Neutrophil (primary cell): ENCODE results near the gene SPATA16.

Experiments used
- H3K27ac ChIP-seq: fragments of 200-600 bp; sonication (generic); 2 replicates; pipeline ENCODE4 v1.5.1; 2016; ENCODE audit warnings: mild to moderate bottlenecking, moderate library complexity
- H3K27me3 ChIP-seq: fragments of 200-600 bp; sonication (generic); 2 replicates; pipeline ENCODE4 v1.6.0; 2016; ENCODE audit warnings: mild to moderate bottlenecking
- H3K36me3 ChIP-seq: fragments of 200-600 bp; sonication (generic); 2 replicates; pipeline ENCODE4 v1.5.1; 2017
- H3K4me1 ChIP-seq, 2 experiments: fragments of 200-600 bp in 1 of 2; sonication (generic) in 1 of 2; 1 replicate in 1 of 2; 2 replicates in 1 of 2; pipeline versions ENCODE4 v1.5.1 to v1.6.1; 2013 to 2016; ENCODE audit warnings: low read depth in 1 of 2, low read length in 1 of 2, mild to moderate bottlenecking in 1 of 2, moderate library complexity in 1 of 2; ENCODE audit not compliant: control insufficient read depth in 1 of 2, insufficient read depth in 1 of 2
- H3K4me3 ChIP-seq, 2 experiments: fragments of 200-600 bp in 1 of 2; sonication (generic) in 1 of 2; 1 replicate in 1 of 2; 2 replicates in 1 of 2; pipeline ENCODE4 v1.5.1; 2013 to 2016; ENCODE audit warnings: low read depth in 1 of 2, low read length in 1 of 2, mild to moderate bottlenecking in 1 of 2, moderate library complexity in 1 of 2
- H3K9me3 ChIP-seq: fragments of 200-600 bp; sonication (generic); 2 replicates; pipeline ENCODE4 v1.5.1; 2016
- CTCF ChIP-seq: fragments of 200-600 bp; sonication (generic); IDR thresholded peaks from 2 replicates; pipeline ENCODE4 v1.5.1; 2016; ENCODE audit warnings: antibody characterized with exemption

SPATA16 gene

DNA sequence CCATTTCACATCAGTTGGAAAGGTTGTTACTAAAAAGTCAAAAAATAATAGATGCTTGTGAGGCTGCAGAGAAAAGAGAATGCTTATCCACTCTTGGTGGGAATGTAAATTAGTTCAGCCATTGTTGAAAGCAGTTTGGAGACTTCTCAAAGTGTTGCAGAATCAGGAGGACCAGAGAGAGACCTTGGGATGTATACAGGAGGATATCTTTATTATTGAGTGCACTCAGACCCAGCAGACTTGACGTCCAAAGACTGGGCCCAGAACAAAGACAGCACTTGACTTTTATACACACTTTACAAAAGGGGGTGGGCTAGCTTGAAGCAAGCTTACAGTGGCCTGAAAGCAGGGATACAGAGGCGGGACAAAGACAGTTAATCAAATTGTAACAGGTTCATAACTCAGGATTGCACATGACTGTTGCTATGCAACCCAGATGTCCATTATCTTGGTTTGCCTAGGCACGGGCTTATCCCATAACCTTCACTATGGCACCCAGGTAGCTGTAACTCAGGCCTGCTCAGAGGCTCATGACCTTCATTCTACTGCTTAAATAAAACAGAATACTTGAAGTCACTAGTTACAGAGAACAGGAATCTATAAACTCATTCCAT, 127.7 kb downstream of the SPATA16 start:
- no peaks in the 10 kb centered on the region for H3K4me1 ChIP-seq
- no peaks in the 10 kb centered on the region for H3K27me3 ChIP-seq
- TF ChIP-seq CTCF = no peak
- no peak overlapping the region for H3K4me3 ChIP-seq
- H3K27ac ChIP-seq = no peak overlapping the region
- H3K36me3 ChIP-seq = no peaks in the 10 kb centered on the region
- no peaks in the 10 kb centered on the region for H3K9me3 ChIP-seq

- H3K27ac ChIP-seq = no peak overlapping the region
- no peaks in the 10 kb centered on the region for H3K27me3 ChIP-seq
- no peak for TF ChIP-seq CTCF
- no peaks in the 10 kb centered on the region for H3K36me3 ChIP-seq
- no peaks in the 10 kb centered on the region for H3K4me1 ChIP-seq
- H3K9me3 ChIP-seq = no peaks in the 10 kb centered on the region
- no peak overlapping the region for H3K4me3 ChIP-seq
Observed at GRCh38 chr3:173009410-173009809, 131.6 kb downstream of the SPATA16 start.

DNA sequence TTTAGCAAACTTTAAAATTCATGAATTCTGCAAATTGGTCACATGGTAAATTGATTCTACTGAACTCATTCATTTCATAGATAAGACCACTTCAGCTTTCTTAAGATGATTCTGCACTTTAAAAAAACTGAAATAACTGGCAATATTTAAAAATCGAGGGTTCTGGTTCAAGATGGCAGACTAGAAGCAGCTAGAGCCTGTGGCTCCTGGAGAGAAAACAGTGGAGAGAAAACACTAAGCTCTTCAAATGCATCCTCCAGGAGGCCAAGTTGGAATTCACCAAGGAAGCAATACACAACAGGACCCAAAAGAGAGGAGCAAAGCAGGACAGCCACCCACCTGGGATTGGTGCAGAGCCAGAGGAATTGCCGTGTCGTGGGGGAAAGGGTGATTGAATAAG, 132.1 kb downstream of the SPATA16 start:
- TF ChIP-seq CTCF = no peak
- Histone ChIP-seq H3K27ac (no peak overlapping the region), H3K9me3 (no peaks in the 10 kb centered on the region), H3K4me1 (no peaks in the 10 kb centered on the region), H3K36me3 (no peaks in the 10 kb centered on the region), H3K27me3 (no peaks in the 10 kb centered on the region), H3K4me3 (no peak overlapping the region)

GRCh38 chr3:173007079-173007723, 133.8 kb downstream of the SPATA16 start:
- Histone ChIP-seq H3K27me3 (no peaks in the 10 kb centered on the region), H3K36me3 (no peaks in the 10 kb centered on the region), H3K27ac (no peak overlapping the region), H3K9me3 (no peaks in the 10 kb centered on the region), H3K4me3 (no peak overlapping the region), H3K4me1 (no peaks in the 10 kb centered on the region)
- no peak for TF ChIP-seq CTCF

GRCh38 chr3:173006006-173006405, 135.0 kb downstream of the SPATA16 start:
- no peaks in the 10 kb centered on the region for H3K27me3 ChIP-seq
- no peak overlapping the region for H3K4me3 ChIP-seq
- no peak for TF ChIP-seq CTCF
- no peaks in the 10 kb centered on the region for H3K9me3 ChIP-seq
- no peak overlapping the region for H3K27ac ChIP-seq
- H3K36me3 ChIP-seq = no peaks in the 10 kb centered on the region
- H3K4me1 ChIP-seq = no peaks in the 10 kb centered on the region
